Measurements from ENCODE around the gene ADNP. TPM values are rescaled to one million over a fixed set of nuclear protein-coding genes. Genes with fewer than 3 reads are reported as not detected.
A peak's percentile ranks its signal among the peaks of the same experiment; 100 is the strongest.

Gene ADNP
- total and polyA plus RNA-seq, 2 of the 13 experiments (the other 11 are each of a cell fraction or from before 2014, with no cell fraction given), result 21.0 to 21.5 TPM

- TF ChIP-seq FOXO1 (CRISPR knock-in tag; IDR thresholded peaks at IDR 0.05), result no peak; the same call in 1 of the 2 replicates
- peak; percentile 25; the same call in 1 of the 2 replicates for TF ChIP-seq ZC3H13 (CRISPR knock-in tag; IDR thresholded peaks at IDR 0.05)
- TF ChIP-seq ZMYM2 (CRISPR knock-in tag; IDR thresholded peaks at IDR 0.05), result no peak
- TF ChIP-seq KDM1A (CRISPR knock-in tag; IDR thresholded peaks at IDR 0.05), result no peak
- no peak for TF ChIP-seq BRCA1 (CRISPR knock-in tag; IDR thresholded peaks at IDR 0.05)
- TF ChIP-seq, protein P1, sequence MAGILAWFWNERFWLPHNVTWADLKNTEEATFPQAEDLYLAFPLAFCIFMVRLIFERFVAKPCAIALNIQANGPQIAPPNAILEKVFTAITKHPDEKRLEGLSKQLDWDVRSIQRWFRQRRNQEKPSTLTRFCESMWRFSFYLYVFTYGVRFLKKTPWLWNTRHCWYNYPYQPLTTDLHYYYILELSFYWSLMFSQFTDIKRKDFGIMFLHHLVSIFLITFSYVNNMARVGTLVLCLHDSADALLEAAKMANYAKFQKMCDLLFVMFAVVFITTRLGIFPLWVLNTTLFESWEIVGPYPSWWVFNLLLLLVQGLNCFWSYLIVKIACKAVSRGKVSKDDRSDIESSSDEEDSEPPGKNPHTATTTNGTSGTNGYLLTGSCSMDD (CRISPR knock-in tag; IDR thresholded peaks at IDR 0.05), result no peak
- TF ChIP-seq STAT5B (CRISPR knock-in tag; IDR thresholded peaks at IDR 0.05), result 0 out of 2 replicates have a peak, but pooled peaks have one; percentile 52
- TF ChIP-seq ZNF737 (CRISPR knock-in tag; IDR thresholded peaks at IDR 0.05; ENCODE audit: borderline replicate concordance), result no peak
- no peak for TF ChIP-seq PLRG1 (conservative IDR thresholded peaks at IDR 0.05)
- TF ChIP-seq FOXM1 (CRISPR knock-in tag; IDR thresholded peaks at IDR 0.05), result no peak
- 0 out of 4 replicates have a peak, but pooled peaks of 1 of the 2 experiments have one; percentile 29 for TF ChIP-seq EP300 (IDR thresholded peaks at IDR 0.05; ENCODE audit: low read depth in 2 of 2, low read length in 2 of 2)
- no peak for TF ChIP-seq EP300 (CRISPR knock-in tag; IDR thresholded peaks at IDR 0.05; ENCODE audit: borderline replicate concordance)
- TF ChIP-seq, protein P2, sequence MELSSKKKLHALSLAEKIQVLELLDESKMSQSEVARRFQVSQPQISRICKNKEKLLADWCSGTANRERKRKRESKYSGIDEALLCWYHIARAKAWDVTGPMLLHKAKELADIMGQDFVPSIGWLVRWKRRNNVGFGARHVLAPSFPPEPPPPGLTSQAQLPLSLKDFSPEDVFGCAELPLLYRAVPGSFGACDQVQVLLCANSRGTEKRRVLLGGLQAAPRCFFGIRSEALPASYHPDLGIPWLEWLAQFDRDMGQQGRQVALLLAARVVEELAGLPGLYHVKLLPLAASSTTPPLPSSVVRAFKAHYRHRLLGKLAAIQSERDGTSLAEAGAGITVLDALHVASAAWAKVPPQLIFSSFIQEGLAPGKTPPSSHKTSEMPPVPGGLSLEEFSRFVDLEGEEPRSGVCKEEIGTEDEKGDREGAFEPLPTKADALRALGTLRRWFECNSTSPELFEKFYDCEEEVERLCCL (CRISPR knock-in tag; IDR thresholded peaks at IDR 0.05; ENCODE audit: borderline replicate concordance), result no peak
- no peak for TF ChIP-seq ZZZ3 (CRISPR knock-in tag; IDR thresholded peaks at IDR 0.05; ENCODE audit: borderline replicate concordance)
- TF ChIP-seq ZBTB21 (CRISPR knock-in tag; IDR thresholded peaks at IDR 0.05), result no peak
- TF ChIP-seq KLF16 (CRISPR knock-in tag; IDR thresholded peaks at IDR 0.05), result peak in 1 of 2 experiments; percentile 62; a peak in 1 of 4 replicates
- TF ChIP-seq KDM5B (CRISPR knock-in tag; IDR thresholded peaks at IDR 0.05; ENCODE audit: borderline replicate concordance), result peak; percentile 67; the same call in 1 of the 2 replicates
- TF ChIP-seq DR1 (CRISPR knock-in tag; IDR thresholded peaks at IDR 0.05), result peak; percentile 46; the same call in 1 of the 2 replicates
- TF ChIP-seq TFDP2 (CRISPR knock-in tag; IDR thresholded peaks at IDR 0.05), result no peak
- TF ChIP-seq GATA4 (IDR thresholded peaks at IDR 0.05; ENCODE audit: borderline replicate concordance, low read depth), result no peak
- 0 out of 2 replicates have a peak, but pooled peaks have one; percentile 19 for TF ChIP-seq PAXIP1 (CRISPR knock-in tag; conservative IDR thresholded peaks at IDR 0.05)
- 0 out of 2 replicates have a peak, but pooled peaks have one; percentile 29 for TF ChIP-seq AHR (CRISPR knock-in tag; IDR thresholded peaks at IDR 0.05)
- peak; percentile 41 for TF ChIP-seq CEBPG (CRISPR knock-in tag; IDR thresholded peaks at IDR 0.05)
- no peak for TF ChIP-seq HOXA7 (CRISPR knock-in tag; IDR thresholded peaks at IDR 0.05)
Measured at GRCh38 chr20:50931306-50932015, at the start of gene ADNP (continued).

Measured in HepG2 (cell line).